Stimulated activated CD4-positive, alpha-beta T cell treated with anti-CD3 and anti-CD28 coated beads, Interleukin-1b, Interleukin-23, amount 100 ng/mL, for 4 hours (primary cell): ENCODE data around the gene GALK2.
"Not testable (repeated sequence)": the region's sequence is repeated elsewhere in the genome, so short reads cannot be mapped to it uniquely, and the experiment has no call there.

Experiments used
- DNase-seq, 2 donors: peaks; one replicate each; pipeline ENCODE4 v3.0.0-alpha.2; 2020; ENCODE audit warnings: low read depth in 2 of 2

Gene GALK2

DNA sequence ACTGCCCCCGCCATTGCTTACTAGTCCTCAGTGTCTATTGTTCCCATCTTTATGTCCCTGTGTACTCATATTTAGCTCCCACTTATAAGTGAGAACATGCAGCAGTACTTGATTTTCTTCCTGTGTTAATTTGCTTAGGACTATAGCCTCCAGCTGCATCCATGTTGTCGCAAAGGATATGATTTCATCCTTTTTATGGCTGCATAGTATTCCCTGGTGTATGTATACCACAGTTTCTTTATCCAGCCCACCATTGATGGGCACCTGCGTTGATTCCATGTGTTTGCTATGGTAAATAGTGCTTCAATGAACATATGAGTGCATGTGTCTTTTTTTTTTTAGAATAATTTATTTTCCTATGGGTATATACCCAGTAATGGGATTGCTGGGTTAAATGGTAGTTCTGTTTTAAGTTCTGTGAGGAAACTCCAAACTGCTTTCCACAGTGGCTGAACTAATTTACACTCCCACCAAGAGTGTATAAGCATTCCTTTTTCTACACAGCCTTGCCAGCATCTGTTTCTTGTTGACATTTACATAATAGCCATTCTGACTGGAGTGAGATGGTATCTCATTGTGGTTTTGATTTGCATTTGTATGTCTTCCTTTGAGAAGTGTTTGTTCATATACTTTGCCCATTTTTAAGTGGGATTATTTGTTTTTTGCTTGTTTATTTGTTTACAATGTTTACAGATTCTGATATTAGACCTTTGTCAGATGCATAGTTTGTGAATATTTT lies 53.7 kb downstream of the GALK2 start:
- DNase-seq = no peak

DNA sequence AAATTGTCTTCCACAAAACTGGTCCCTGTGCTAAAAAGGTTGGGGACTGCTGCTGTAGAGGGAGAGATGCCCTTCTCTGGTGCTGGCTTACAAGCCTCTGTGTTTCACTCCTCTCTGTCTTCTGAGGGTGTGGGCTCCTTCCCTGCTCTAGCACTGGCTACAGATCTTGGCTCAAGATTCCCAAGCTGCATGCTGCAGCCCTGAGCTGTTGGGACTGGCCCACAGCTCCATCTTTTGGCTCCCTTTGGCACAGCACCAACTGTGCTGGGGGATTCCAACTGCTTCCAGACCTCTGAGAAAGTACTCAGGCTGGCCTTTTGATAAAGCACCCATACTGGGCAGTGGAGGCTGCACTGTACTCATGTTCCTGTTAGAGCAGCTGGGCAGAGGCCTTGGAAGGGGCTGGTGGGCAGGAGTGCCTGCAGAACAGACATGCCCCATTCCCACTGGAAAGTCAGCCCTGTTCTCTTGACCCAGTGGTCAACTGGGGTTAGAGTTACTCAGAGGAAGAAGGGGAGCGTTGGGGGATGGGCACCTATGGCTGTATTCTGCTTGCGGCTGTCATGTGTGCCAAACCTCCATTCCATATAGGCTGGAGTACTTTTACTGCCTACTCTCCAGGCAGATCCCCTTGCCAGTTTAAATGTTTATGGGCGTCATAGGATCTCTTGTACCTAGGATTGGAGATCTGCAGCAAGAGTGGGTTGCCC lies 55.7 kb downstream of the GALK2 start:
- DNase-seq = no peak

- no peak for DNase-seq
Observed at GRCh38 chr15:49227602-49228001, 57.6 kb downstream of the GALK2 start.

DNA sequence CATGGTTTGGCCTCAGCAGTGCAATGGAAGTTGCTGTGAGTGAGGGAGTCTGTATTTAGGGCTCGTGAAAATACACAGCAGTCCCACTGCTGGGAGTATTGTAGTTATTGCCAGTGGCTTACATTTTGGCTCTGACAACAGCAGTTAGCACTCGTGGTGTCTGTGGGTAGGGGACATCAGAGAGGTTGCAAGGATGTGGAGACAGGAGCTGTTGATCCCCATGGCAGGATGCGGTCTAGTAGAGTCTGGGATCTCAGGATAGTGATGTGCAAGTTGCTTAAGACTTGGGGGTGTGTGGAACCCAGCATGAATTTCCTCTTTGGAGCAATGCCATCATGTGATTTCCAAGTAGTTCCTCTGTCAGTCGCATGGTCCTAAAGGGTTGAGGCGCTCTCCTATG lies 59.9 kb downstream of the GALK2 start:
- DNase-seq = no peak

- no peak for DNase-seq
Observed at GRCh38 chr15:49232236-49232806, 62.3 kb downstream of the GALK2 start.

GRCh38 chr15:49235446-49236124 lies 65.5 kb downstream of the GALK2 start:
- DNase-seq = peak in 1 of 2 donors; percentile 21

- no peak for DNase-seq
Observed at GRCh38 chr15:49236869-49237268, 66.8 kb downstream of the GALK2 start.

- DNase-seq = no peak
Observed at GRCh38 chr15:49238342-49238741, 68.3 kb downstream of the GALK2 start.

DNA sequence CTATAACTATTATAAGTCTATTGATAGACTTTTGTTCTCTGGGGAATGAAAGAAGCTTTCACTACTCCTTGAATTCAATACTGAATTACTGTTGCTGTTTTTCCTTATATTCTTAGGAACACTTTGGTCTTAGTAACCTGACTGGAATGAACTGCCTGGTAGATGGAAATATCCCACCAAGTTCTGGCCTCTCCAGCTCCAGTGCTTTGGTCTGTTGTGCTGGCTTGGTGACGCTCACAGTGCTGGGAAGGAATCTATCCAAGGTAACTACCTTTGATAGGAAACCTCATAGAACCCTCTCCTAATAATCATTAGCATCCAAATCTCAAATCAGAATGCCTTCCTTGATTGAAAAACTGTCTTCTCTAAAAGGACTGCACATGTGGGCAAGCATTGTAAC lies 69.1 kb downstream of the GALK2 start:
- no peak for DNase-seq

DNA sequence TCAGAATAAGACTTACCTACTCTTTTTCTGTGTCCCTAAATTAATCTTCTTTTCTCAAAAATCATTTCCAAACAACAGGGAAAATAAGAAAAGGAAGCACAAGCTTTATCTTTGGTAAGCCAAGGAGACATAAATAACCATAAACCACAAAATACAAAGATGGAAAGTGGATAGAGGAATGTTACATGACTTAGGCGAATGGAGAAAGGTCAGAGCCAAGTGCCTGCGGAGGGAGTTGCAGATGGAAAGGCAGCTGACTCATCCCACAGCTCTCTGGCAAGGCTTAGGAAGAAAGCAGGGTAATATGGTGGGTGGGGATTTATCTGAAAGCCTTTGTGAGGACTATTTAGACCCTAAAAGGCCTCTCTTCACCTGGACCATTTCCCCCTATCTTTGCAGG lies 72.8 kb downstream of the GALK2 start:
- DNase-seq = no peak

GRCh38 chr15:49247556-49248110 lies 77.6 kb downstream of the GALK2 start:
- DNase-seq = no peak

DNA sequence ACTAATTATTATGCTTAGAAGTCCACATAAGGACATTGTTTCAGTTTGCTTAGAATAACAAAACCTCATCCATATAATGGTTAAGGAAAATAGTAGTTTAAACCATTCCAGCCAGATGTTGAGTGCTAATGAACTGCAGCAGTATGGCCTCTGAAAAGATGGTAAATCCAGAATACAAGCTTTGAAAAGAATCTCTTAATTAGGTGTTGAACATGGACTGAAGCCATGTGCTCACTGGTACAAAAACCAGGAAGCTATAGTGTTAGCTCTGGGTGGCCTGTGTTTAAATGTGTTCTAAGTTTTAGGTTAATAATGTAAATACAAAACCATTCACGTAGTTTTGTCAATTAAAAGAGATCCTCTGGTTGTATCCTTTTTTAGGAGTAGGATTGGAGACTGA lies 78.2 kb downstream of the GALK2 start:
- no peak for DNase-seq

DNA sequence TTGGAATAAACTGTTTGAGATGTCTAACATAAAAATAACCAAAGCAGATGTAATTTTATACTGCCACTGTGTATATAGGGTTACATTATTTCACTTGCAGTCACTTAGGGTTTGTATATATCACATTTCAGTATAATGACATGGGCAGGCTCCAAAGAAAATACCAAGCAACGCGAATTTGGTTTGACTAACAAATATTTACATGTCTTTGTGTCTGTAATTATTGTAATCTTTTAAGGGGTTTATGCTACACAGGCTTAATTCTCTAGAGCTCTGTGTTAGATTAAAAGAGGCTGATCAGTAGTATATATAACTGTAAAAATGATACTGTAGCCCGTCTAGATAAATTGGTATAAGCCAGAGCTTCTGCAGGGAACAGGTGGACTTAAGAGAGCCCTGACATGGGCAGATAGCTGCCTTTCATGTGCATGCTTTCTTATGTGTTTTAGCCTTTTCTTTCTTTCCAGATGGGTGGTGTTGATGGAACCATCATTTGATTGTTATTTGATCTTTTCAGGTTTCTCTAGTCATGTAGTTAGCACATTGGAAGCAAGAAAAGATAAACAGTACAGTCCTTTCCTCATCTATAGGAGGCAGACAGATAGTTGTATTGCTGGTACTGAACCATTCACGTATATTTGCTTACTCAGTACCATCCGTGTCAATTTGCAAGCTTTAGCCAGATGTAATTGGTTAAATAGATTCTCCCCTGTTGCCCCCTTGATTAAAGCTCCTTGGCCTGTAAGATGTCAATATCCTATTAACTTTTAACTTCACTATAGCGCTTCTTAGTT lies 86.1 kb downstream of the GALK2 start:
- DNase-seq = no peak

DNA sequence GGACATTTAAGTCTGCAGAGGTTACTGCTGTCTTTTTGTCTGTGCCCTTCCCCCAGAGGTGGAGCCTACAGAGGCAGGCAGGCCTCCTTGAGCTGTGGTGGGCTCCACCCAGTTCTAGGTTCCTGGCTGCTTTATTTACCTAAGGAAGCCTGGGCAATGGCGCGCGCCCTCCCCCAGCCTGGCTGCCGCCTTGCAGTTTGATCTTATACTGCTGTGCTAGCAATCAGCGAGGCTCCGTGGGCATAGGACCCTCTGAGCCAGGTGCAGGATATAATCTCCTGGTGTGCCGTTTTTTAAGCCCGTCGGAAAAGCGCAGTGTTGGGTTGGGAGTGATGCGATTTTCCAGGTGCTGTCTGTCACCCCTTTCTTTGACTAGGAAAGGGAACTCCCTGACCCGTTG lies 95.1 kb downstream of the GALK2 start:
- not testable (repeated sequence) for DNase-seq

DNA sequence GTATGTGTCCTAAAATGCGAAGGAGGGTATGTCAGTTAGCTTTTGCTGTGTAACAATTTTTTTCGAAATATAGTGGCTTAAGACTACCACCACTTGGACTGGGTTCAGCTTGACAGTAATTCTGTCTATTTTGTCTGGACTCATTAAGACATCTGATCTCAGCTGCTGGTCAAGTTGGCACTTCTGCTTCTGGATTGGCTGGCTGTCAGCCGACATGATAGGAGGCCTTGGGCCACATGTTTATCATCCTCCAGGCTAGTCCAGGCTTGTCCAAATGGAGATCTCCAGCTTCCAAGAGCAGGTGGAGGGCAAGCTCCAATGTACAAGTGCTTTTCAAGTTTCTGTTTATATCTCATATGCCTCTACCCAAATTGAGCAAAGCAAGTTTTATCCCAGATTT lies 95.9 kb downstream of the GALK2 start:
- no peak for DNase-seq

- DNase-seq = no peak
Observed at GRCh38 chr15:49270541-49271421, 100.7 kb downstream of the GALK2 start.

DNA sequence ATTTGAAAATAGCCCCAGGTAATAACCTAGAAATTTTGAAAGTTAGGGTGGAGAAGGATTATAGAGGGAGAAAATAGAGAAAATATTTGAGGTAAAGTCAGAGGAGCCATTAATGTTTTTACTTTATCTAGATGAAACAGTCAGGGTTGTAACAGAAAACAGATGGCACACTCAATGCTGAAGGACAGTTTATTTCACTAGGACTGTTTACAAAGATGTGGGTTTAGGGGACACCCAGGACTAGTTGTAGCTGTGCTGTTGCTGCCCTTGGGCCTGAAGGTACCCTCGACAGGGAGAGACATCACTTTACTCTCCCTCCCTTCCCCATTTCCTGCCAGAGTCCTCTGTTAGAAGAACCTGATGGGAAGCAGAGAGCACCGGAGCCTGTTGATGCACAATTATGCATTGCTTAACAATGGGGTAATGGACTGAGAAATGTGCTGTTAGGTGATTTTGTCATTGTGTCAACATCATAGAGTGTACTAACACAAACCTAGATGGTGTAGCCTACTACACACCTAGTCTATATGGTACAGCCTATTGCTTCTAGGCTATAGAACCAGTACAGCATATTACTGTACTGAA lies 103.8 kb downstream of the GALK2 start:
- no peak for DNase-seq

DNA sequence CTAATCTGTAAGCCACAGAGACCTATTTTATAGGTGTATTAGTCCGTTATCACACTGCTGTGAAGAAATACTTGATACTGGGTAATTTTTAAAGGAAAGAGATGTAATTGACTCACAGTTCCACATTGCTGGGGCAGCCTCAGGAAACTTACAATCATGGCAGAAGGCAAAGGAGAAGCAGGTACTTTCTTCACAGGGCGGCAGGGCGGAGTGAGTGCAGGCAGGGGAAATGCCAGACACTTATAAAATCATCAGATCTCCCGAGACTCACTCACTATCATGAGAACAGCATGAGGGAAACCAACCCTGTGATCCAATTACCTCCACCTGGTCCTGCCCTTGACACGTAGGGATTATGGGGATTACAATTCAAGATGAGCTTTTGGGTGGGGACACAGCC lies 108.7 kb downstream of the GALK2 start:
- no peak for DNase-seq

DNA sequence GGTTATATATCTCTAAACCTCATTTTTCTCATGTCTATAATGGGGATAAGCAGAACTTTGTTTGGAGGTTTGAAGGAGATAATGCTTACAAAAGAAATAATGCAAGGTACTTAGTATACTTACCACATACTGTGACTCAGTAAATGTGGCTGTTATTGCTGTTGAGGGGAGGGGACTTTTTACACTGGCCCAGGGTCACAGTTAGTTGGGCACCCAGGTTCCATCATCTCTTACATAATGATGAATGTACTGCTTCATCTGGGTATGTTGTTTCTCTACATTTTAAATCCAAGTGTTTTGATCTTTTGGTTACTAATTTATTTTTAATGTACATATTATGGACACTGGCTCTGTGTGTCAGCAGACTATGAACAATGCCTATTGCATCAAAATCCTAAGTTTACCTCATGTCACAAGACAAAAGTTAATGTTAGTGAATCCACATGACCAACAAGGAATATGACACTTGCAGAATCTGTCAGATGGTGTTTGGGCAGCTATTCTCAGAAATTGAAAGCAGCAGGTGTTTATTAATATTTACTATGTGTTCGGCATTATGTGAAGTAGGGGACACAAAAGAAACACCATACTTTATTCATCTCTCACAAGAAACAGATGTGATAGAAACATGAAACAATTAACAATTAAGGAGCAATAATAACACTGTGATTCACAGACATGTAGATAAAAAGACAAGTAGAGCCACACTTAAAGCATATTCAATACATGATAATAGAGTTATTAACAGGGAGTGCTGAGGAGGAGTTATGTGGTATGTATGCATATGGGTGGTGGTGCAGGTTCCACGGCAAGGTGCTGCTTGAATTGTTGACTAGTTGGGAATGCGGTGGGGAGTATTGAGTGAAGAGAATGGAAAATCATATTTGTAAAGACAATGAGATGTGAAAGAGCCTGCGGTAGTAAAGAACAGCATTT lies 109.7 kb downstream of the GALK2 start:
- DNase-seq = no peak
